HepG2 (cell line): ENCODE data around the gene BHLHE41. TPM values are rescaled to one million over a fixed set of nuclear protein-coding genes. Genes with fewer than 3 reads are reported as not detected.

ENCODE experiments used
- ATAC-seq: fragments of 200-7000 bp; cut with Tn5 transposase; 3 replicates; pipeline ENCODE4 v1.9.1; 2020; ENCODE audit warnings: mild to moderate bottlenecking, moderate library complexity
- BruUV-seq: library from RNA; stranded (reverse); fragments of 400-500 nt; replicated peaks from 2 replicates; lab custom pipeline; 2021; lab: Mats Ljungman, UMichigan
- CTCF ChIA-PET: fragments of 300-600 bp; formaldehyde crosslinking; extraction: SDS; loops from one replicate; lab custom pipeline; 2021; ENCODE audit warnings: low total read pairs, inconsistent platforms, low intra/inter-chr PET ratio; lab: Yijun Ruan, JAX
- POLR2A ChIA-PET: fragments of 350-600 bp; sonication (Branson Sonifier 250); formaldehyde crosslinking; loops from one replicate; lab custom pipeline; 2020; ENCODE audit warnings: antibody characterized with exemption, inconsistent platforms; lab: Yijun Ruan, JAX
- DNase-seq: peaks from one replicate; pipeline ENCODE4 v3.0.0-alpha.2; 2015; ENCODE audit warnings: low spot score
- FAIRE-seq: peaks from 3 replicates; lab custom pipeline; 2011; peaks lifted over from hg19 to GRCh38; lab: Jason Lieb, UNC
- H2AFZ ChIP-seq: one replicate; pipeline ENCODE4 v1.6.1; 2011; ENCODE audit warnings: low read length, inconsistent platforms
- H3K27ac ChIP-seq: fragments of 300-600 bp; 3 replicates; pipeline ENCODE4 v1.8.0; 2011; ENCODE audit warnings: mixed run types, mild to moderate bottlenecking, mixed read lengths, low read length, inconsistent platforms; ENCODE audit not compliant: insufficient read depth; ENCODE audit errors: extremely low read length
- H3K27me3 ChIP-seq, 2 experiments: fragments of 200-600 bp in 1 of 2; 2 replicates in 1 of 2; 3 replicates in 1 of 2; pipeline versions ENCODE4 v1.6.0 to v1.8.0; 2011; ENCODE audit warnings: low read length in 2 of 2, mild to moderate bottlenecking in 2 of 2, moderate library complexity in 2 of 2, inconsistent platforms in 1 of 2; ENCODE audit not compliant: insufficient read depth in 2 of 2, control insufficient read depth in 1 of 2
- H3K36me3 ChIP-seq, 2 experiments: fragments of 200-600 bp in 1 of 2; replicated peaks in 1 of 2; 2 replicates in 1 of 2; 3 replicates in 1 of 2; pipeline versions ENCODE4 v1.5.1 to v1.8.0; 2011; ENCODE audit warnings: low read length in 2 of 2, inconsistent platforms in 1 of 2; ENCODE audit not compliant: insufficient read depth in 2 of 2, control insufficient read depth in 1 of 2
- H3K4me1 ChIP-seq: 2 replicates; pipeline ENCODE4 v1.5.1; 2012; ENCODE audit warnings: low read length, inconsistent platforms; ENCODE audit not compliant: insufficient read depth
- H3K4me2 ChIP-seq: 2 replicates; pipeline ENCODE4 v1.6.0; 2011; ENCODE audit warnings: low read depth, low read length, inconsistent platforms
- H3K4me3 ChIP-seq, 3 experiments: fragments of 200-600 bp in 1 of 3; sonication (generic), shearing (Covaris generic) in 1 of 3; replicated peaks in 1 of 3; 2 replicates each; pipeline ENCODE4 v1.5.1; 2011 to 2016; ENCODE audit warnings: low read length in 3 of 3, inconsistent platforms in 2 of 3, low read depth in 2 of 3, mild to moderate bottlenecking in 2 of 3, control low read depth in 1 of 3, mixed read lengths in 1 of 3; ENCODE audit not compliant: insufficient read depth in 1 of 3
- H3K79me2 ChIP-seq: one replicate; pipeline ENCODE4 v1.6.1; 2011; ENCODE audit warnings: low read length, inconsistent platforms; ENCODE audit not compliant: insufficient read depth
- H3K9ac ChIP-seq: 2 replicates; pipeline ENCODE4 v1.6.0; 2011; ENCODE audit warnings: mild to moderate bottlenecking, low read depth, low read length, inconsistent platforms; ENCODE audit not compliant: insufficient read depth
- H3K9me3 ChIP-seq: 2 replicates; pipeline ENCODE4 v1.5.1; 2012; ENCODE audit warnings: mild to moderate bottlenecking, low read length
- H4K20me1 ChIP-seq: 2 replicates; pipeline ENCODE4 v1.6.0; 2011; ENCODE audit warnings: inconsistent platforms, mild to moderate bottlenecking, low read length, moderate library complexity; ENCODE audit not compliant: insufficient read depth
- CTCF ChIP-seq: sonication (generic); formaldehyde crosslinking; IDR thresholded peaks from 2 replicates; pipeline ENCODE4 v1.5.0; 2020; ENCODE audit warnings: mild to moderate bottlenecking, missing genetic modification reagents, moderate library complexity
- RAD51 ChIP-seq: fragments of 450-650 bp; IDR thresholded peaks from 2 replicates; pipeline ENCODE4 v1.6.1; 2016; ENCODE audit warnings: borderline replicate concordance
- SAFB2 ChIP-seq: sonication (generic); formaldehyde crosslinking; IDR thresholded peaks from 2 replicates; pipeline ENCODE4 v1.5.1; 2020; ENCODE audit warnings: missing genetic modification reagents, low read depth, mild to moderate bottlenecking, borderline replicate concordance
- ZHX2 ChIP-seq, 2 experiments: sonication (generic) in 1 of 2; formaldehyde crosslinking in 1 of 2; IDR thresholded peaks; 2 replicates each; pipeline versions ENCODE4 v1.6.1 to v1.9.0; 2014 to 2022; ENCODE audit warnings: antibody characterized with exemption in 1 of 2, borderline replicate concordance in 1 of 2, inconsistent platforms in 1 of 2, low read depth in 1 of 2, missing genetic modification reagents in 1 of 2
- ZNF414 ChIP-seq: sonication (generic); formaldehyde crosslinking; IDR thresholded peaks from 2 replicates; pipeline ENCODE4 v1.5.0; 2020; ENCODE audit warnings: missing genetic modification reagents
- ZNF576 ChIP-seq: sonication (generic); formaldehyde crosslinking; IDR thresholded peaks from 2 replicates; pipeline ENCODE4 v1.4.0; 2020; ENCODE audit warnings: mild to moderate bottlenecking, missing genetic modification reagents
- ZNF687 ChIP-seq: sonication (generic); formaldehyde crosslinking; IDR thresholded peaks from 2 replicates; pipeline ENCODE4 v1.5.1; 2020; ENCODE audit warnings: mild to moderate bottlenecking, missing genetic modification reagents, moderate library complexity
- WGBS: methylation state at CpG from one replicate; pipeline ENCODE4 v1.1.6; 2017; ENCODE audit warnings: low lambda C conversion rate; 5-methylcytosine and 5-hydroxymethylcytosine counted together
- in situ Hi-C: cut with HindIII; loops from 2 replicates; pipeline ENCODE4 v1.10.0; 2017; ENCODE audit warnings: low pct_unique_long_range_greater_than_20kb; ENCODE audit not compliant: extremely low pct_ligation_motif_present
- intact Hi-C: fragments of 100-400 bp; cut with micrococcal nuclease; formaldehyde crosslinking; loops from one replicate; pipeline ENCODE4 v1.10.0; 2022; ENCODE audit not compliant: unreplicated experiment
- polyA plus RNA-seq, 8 experiments: library from polyadenylated mRNA; depleted of rRNA in 3 of 8; stranded (reverse) in 7 of 8; unstranded in 1 of 8; fragments of >200 nt; fragmentation: Illumina TruSeq in 4 of 8; extraction: Trizol in 4 of 8; gene quantifications; 2 replicates each; pipeline versions ENCODE4 v1.2.1 to v1.2.3, GENCODE V29; 2011 to 2016; ENCODE audit warnings: low read depth in 4 of 8, missing spikeins in 1 of 8, mixed read lengths in 1 of 8; ENCODE audit not compliant: insufficient read depth in 1 of 8
- total RNA-seq, 5 experiments: library from RNA; depleted of rRNA; stranded (reverse); fragments of >200 nt; fragmentation: Illumina TruSeq; extraction: Trizol; gene quantifications; 2 replicates each; pipeline ENCODE4 v1.2.3, GENCODE V29; 2016; ENCODE audit warnings: low read depth in 1 of 5

The BHLHE41 gene
- total and polyA plus RNA-seq, 2 of the 13 experiments (the other 11 are each of a cell fraction or from before 2014, with no cell fraction given) = 0.03 TPM; not detected in 1

- TF ChIP-seq ZNF414 (CRISPR knock-in tag) = no peak
- TF ChIP-seq ZNF687 (CRISPR knock-in tag) = no peak
- TF ChIP-seq SAFB2 = no peak
- no peak for TF ChIP-seq RAD51
- no peak for TF ChIP-seq ZNF576 (CRISPR knock-in tag)
- TF ChIP-seq, all 625 proteins: peak for 0
Observed at GRCh38 chr12:26152507-26153102, 27.8 kb upstream of the BHLHE41 start (continued).

GRCh38 chr12:26150736-26151450 is 26.1 kb upstream of the BHLHE41 start:
- no peak for DNase-seq
- no peak overlapping the region for H2AFZ ChIP-seq
- no peak for TF ChIP-seq ZHX2 (IDR thresholded peaks at IDR 0.05; ENCODE audit: low read depth)
- no peak for TF ChIP-seq ZHX2 (CRISPR knock-in tag; IDR thresholded peaks at IDR 0.05; ENCODE audit: borderline replicate concordance)
- no peak for TF ChIP-seq CTCF

More at GRCh38 chr12:26150736-26151450, 26.1 kb upstream of the BHLHE41 start:
- no peak overlapping the region for H3K4me2 ChIP-seq
- no peak for FAIRE-seq
- H3K36me3 ChIP-seq = no peaks in the 10 kb centered on the region
- ChIA-PET CTCF (no interaction called here), POLR2A (no interaction called here)
- no peaks in the 10 kb centered on the region for H4K20me1 ChIP-seq
- WGBS = 6% methylated on average over 2 of the region's 2 CpGs
- no peaks in the 10 kb centered on the region for H3K9me3 ChIP-seq
- no peak overlapping the region for H3K9ac ChIP-seq
- 0 out of 5 replicates have a peak, but pooled peaks cover 0 to 5% of the 10 kb centered on the region in 2 experiments for H3K27me3 ChIP-seq
- H3K27ac ChIP-seq = no peak overlapping the region
- intact Hi-C loops = no loop called here
- H3K79me2 ChIP-seq = no peaks in the 10 kb centered on the region
- in situ Hi-C loops = no loop called here
- no peak overlapping the region for H3K4me3 ChIP-seq
- no peak for ATAC-seq
- BruUV-seq = no TSS peak
- H3K4me1 ChIP-seq = peaks cover 16% of the 10 kb centered on the region
